RKO (cell line): ENCODE results near the gene LPCAT2.

Experiments
- DNase-seq: peaks from one replicate; pipeline ENCODE4 v3.0.0-alpha.2; 2016; ENCODE audit warnings: low spot score

LPCAT2 gene, protein sequence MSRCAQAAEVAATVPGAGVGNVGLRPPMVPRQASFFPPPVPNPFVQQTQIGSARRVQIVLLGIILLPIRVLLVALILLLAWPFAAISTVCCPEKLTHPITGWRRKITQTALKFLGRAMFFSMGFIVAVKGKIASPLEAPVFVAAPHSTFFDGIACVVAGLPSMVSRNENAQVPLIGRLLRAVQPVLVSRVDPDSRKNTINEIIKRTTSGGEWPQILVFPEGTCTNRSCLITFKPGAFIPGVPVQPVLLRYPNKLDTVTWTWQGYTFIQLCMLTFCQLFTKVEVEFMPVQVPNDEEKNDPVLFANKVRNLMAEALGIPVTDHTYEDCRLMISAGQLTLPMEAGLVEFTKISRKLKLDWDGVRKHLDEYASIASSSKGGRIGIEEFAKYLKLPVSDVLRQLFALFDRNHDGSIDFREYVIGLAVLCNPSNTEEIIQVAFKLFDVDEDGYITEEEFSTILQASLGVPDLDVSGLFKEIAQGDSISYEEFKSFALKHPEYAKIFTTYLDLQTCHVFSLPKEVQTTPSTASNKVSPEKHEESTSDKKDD

DNA sequence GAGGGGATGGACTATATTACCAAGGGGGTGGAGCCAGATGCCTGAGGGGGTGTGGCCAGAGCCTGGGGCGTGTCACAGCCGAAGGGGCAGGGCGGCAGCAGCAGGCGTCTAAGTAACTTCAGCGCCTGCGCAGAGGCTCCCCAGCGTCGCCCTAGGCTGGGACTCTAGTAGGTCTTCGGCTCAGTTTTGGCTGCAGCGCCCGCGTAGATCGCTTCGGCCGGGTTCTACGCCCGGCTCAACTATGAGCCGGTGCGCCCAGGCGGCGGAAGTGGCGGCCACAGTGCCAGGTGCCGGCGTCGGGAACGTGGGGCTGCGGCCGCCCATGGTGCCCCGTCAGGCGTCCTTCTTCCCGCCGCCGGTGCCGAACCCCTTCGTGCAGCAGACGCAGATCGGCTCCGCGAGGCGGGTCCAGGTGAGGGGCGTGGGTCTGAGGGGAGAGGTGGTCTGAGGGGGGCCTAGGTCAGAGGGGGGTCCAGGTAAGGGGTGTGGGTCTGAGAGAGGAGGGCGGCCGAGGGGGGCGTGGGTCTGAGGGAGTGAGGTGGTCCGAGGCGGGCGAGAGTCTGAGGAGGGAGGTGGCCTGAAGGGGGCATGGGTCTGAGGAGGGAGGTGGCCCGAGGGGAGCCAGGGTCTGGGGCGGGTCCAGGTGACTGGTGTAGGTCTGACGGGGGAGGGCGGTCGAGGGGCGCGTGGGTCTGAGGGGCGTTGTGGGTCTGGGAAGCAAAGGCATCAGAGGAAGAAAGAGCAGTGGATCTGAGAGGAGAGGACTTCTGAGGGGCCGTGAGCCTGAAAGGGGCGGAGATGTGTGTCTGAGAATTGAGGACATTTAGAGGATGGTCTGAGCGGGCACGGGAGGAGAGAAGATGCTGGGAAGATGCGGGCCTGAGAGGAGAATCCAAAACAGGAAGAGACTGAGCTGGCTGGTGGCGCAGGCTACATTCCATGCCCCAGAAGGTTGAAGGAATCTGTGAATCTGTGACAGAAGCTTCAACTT is at the start of gene LPCAT2:
LPCAT2 (plus strand) TSS at position 132 of the 991 bp plus-strand sequence; CDS start at position 242, 110 bp downstream.
- DNase-seq = peak; percentile 87

DNA sequence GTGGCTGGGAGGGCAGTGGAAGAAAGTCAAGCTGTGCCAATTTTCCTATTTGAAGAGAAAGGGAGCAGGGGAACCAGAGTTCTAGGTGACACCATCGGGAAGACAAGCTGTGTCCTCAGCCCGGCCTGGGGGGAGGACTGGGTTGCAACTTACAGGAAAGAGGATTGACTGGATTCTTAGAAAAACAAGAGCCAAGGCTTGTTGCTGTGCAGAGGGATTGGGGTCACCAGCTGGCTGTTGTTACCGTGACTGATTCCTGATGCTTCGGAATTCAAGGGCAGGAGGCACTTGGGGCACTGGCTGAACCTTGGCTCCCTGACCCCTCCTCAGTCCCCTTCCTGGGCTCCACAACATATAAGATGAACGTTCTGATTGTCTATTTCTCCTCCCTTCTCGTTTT is 46.6 kb upstream of the LPCAT2 start:
- no peak for DNase-seq

DNA sequence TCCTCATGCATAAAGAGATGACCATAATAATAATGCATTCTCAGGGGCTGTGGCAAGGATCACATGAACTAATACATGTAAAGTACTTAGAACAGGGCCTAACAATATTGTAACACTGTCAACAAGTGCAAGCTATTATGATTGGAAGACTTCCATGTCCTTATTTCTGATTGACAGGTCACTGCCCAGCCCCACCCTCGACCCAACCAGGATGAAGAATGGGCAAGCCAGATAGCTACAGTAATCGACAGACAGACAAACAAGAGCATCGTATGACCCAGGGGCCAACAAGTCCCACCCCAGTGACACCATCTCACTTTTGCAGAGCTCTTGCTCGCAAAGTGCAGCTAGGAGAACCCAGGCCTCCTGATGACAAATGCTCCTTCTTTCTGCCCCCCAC is 44.5 kb upstream of the LPCAT2 start:
- DNase-seq = no peak

DNA sequence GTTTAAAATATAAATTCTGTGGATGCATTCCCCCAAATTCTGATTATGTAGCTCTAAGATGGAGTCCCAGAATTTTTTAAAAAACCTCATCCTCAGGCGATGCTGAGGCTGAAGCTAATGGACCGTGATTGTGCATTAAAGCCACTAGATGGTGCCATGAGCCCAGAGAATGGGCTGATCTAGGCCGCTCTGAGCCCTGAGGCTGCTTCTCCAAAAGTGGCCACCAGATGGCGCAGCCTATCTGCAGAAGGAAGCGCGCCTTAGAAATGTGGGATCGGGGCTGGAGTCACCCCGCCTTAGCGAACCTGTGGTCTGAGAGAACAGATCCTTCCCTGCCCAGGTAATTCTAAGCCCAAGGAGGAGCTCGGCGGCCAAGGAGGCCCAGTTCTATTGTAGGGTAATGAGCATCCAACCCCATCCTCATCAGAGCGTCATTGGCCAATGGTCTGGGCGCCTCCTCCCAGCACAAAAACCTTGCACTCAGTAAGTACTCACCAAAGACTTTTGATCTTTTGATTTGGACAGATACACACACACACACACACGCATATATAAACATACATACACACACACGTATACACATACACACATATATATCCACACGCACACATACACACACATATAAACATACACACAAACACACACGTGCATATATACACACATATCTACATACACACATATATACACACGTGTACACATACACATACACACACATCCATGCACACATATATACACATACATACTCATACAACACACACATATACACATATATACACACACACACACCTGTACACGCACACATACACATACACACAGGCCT is 43.6 kb upstream of the LPCAT2 start:
- peak; percentile 78 for DNase-seq

DNA sequence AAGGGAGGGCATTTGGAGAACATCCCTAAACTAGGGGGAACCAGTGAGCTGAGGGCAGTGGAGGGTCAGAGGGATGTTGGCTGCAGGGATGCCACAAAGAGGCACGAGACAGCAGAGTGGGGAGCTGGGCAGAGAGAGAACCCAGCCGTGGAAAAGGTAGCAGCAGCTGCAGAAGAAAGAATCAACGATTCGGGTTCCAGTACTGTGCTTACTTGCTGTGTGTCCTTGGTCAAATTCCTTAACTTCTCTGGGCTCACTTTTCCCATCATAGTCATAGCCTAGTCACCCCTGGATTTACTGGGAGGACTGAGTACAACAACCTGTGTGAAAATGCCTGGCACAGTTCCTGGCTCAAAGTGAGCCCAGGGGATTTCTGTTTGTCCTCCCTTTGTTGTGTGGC is 42.7 kb upstream of the LPCAT2 start:
- no peak for DNase-seq

DNA sequence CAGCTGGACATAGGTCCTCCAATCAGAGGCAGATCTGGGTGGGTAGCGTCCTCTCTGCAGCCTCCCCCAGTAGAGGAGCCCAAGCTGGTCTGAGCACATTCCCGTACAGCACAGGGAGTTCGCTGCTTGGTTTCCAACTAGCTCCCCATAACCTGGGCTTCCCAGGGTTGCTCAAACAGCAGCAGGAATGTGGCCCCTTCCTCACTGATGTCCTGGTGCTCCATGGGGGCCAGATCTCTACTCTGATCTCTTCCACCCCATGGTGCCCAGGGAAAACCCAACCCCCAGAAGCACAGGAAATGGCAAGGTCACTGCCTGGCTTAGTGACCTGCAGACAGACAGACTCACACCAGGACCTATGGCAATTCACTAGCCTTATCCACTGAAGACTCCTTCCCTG is 41.0 kb upstream of the LPCAT2 start:
- no peak for DNase-seq

DNA sequence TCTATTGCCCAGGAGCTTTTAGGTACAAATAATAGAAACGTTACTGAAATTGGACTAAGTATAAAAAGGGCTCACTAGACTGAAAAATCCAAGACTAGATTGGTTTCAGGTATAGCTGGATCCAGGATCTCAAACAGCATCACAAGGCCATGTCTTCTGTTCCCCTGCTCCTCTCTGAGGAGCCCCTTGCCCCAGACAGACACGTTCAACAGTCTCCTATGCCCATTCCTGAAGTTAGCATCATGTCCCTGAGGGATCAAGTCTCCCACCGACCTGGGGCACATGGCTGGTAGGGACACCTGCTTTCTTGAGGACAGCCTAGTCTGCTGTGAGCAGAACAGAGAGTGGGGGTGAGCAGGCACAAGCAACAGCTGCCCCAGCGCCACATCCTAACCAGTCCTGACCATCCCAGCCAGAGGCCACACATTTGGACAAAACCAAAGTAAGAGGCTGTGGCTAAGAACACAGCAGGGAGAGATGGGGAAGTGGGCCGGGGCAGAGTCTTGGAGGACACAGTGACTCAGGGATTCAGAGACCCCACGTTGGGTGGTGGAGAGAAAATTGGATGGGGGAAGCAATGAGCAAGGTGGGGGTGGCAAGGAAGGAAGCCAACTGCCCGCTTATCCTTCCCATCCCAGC is 40.4 kb upstream of the LPCAT2 start:
- no peak for DNase-seq

DNA sequence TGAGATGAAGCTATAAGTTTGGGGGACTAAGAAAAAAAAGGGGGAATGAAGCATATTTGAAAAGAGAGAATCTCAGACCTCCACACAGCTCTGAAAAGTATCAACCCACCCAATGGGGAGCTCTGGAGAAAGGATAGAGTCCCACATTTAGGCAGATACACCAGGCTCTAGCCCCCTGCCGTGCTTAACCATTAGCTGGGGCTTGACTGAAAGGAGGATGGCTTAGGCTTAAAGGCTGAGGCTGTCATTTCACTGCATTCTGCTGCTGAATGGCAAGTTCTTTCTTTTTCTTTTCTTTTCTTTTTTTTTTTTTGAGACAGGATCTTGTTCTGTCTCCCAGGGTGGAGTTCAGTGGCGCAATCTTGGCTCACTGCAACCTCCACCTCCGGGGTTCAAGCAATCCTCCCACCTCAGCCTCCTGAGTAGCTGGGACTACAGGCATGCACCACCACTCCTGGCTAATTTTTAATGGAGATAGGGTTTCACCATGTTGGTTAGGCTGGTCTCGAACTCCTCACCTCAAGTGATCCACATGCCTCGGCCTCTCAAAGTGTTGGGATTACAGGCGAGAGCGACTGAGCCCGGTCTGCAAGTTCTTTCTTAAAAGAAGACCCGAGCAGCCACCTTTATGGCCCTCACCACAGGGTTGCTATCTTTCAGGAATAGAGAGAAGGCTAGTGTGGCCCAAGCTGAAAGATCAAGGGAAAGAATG is 38.9 kb upstream of the LPCAT2 start:
- no peak for DNase-seq

DNA sequence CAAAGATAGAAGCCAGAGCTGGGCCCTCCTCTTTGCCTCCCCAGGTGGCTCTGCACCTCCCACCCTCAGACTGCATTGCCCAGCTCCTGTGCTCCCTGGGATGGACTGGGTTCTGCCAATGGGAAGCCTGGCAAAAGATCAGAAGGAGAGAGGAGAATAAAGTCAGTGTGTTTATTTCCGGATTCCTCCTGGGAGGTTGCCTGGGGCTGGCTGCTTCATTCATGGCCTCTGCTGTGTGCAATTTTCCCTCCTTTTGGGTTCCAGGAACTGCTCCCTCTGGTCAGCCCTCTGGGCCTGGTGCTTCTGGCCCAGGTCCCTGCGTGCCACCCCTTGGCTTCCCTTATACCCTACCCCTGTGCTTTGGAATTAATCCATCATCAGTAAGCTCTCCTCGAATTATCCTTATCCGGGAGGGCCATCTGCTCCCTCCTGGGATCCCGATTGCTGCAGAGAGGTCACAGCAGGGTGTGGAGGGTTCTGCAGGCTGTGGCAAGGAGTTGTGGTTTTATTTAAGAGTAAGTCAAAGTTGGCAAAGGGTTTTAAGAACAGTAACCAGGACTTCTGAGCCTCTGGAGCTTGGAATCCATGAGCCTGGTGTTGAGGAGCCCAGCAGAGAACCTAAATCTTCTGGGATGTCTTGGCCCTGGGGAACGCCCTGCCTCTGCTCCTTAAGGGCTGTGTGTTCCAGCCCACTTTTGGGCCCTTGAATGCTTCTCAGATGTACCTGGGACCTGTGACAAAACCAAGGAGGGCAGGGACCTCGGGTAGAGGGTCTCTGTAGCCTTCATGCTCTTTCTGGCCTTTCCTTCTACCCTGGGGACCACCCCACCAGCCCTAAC is 38.1 kb upstream of the LPCAT2 start:
- no peak for DNase-seq

DNA sequence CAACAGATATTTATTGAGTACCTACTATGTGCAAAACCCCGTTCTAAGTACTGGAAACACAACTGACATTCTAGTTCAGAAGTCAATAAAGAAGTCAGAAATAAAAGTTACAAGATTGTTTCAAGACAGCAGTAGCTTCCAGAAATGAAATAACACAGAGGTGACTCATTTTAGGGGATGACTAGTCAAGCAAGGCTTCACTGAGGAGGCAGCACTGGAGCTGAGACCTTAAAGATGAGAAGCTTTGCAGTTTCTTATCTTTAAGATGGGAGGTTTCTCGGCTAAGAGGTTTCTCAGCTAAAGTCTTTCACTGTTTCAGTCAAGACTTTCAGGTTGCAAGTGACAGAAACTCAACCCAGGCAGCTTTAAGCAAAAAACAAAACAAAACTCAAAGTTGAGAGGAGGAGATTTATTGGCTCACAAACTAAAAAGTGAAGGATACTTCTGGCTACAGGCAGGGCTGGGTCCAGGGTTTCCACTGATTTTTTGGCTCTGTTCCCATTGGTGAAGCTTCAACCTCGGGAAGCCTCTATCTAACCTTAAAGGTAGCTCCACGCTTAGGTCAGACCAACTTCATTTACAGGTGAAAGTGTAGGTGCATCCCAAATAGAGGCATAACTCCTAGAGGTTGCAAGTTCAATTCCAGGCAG is 37.3 kb upstream of the LPCAT2 start:
- peak; percentile 61 for DNase-seq

DNA sequence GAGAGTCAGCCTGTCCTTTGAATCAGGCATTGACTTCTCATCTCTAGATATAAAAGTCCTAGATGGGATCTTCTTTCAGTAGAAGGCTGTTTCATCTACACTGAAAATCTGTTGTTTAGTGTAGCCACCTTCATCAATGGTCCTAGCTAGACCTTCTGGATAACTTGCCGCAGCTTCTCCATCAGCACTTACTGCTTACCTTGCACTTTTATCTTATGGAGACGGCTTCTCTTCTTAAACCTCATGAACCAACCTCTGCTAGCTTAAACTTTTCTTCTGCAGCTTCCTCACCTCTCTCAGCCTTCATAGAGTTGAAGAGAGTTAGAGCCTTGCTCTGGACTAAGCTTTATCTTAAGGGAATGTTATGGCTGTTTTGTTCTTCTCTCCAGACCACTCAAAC is 35.3 kb upstream of the LPCAT2 start:
- no peak for DNase-seq

DNA sequence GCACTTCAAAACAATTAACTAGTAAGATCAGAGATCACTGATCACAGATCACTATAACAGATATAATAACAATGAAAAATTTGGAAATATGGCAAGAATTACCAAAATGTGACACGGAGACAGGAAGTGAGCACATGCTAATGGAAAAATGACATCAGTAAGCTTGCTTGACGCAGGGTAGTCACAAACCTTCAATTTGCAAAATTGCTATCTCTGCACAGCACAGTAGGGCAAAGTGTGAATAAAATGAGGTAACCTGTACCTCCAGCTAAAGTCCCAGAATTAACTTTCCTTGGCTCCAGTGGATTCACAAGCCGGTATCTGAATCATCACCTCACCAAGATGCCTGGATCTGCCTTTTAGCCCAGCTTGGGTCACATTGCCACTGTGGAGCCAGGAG is 34.1 kb upstream of the LPCAT2 start:
- DNase-seq = no peak

DNA sequence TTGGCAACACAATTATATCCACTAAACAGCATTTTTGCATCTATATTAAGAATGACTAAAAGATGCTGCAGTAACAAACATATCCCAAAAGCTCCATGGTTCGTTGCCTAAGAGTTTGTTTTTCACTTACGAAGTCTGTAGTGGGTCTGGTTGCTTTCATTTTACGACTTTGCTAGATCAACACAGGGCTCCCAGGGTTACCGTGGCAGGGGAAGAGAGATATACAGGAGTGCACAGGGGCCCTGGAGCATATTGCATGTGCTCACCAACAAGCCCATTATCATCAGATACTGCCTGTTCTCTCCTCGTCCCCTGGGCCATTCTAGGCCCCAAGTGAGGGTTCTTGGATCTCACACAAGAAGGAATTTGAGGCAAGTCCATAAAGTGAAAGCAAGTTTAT is 33.0 kb upstream of the LPCAT2 start:
- DNase-seq = no peak

DNA sequence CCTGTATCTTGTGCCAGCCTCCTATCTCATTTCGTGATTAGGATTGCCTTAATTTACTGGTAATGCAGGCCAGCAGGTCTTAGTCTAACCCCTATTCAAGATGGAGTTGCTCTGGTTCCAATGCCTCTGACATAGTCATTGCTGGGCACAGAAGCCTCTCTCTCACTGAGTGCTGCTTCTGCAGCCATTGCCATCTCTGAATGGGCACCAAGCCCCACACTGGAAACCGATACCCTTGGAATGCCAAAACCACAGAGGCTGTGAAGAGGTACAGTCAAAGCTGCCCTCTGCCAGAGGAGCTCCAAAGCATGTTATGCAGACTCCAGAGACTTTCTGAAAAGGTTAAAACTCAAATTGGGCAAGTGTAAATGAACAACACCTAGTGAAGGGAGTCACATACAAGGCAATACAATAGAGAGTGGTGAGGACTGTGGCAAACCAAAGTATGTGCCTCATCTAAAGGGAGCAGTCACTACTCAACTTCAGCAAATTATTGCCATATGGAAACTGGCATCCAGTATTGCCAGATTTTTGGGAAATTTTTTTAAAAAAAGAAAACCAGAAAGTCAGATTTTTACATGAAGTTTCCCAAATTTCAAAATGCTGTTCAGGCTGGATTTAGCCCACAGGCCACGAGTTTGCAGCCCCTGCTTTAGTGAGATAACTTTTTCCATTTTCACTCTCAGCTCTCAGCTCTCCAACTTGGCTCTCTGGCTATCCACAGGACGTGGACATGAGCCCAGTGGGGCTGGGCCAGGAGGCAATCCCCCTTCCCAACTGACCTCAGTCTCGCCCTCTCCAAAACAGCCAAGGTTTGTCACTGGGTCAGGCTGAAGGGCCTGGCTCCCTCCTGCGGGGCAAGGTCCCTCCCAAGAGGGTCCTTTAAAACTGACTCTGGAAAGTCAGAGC is 32.0 kb upstream of the LPCAT2 start:
- DNase-seq = no peak

DNA sequence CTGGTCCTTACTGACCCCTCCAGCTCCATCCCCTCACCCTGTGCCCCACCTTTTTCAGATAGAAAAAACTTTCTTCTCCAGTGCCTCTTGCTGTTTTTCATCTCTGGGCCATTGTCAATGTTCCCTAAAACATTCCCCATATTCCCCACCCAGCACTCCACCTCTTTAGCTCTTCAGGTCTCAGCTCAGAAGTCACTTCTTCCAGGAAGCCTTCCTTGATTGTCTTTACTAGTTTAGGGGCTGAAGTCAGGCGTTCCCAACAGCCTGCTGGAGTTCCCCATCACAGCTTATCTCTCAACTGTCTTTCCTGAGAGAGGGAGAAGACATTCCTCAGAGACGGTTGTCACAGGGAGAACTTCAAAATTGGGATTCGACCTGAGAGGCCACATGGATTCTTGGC is 31.1 kb upstream of the LPCAT2 start:
- no peak for DNase-seq

DNA sequence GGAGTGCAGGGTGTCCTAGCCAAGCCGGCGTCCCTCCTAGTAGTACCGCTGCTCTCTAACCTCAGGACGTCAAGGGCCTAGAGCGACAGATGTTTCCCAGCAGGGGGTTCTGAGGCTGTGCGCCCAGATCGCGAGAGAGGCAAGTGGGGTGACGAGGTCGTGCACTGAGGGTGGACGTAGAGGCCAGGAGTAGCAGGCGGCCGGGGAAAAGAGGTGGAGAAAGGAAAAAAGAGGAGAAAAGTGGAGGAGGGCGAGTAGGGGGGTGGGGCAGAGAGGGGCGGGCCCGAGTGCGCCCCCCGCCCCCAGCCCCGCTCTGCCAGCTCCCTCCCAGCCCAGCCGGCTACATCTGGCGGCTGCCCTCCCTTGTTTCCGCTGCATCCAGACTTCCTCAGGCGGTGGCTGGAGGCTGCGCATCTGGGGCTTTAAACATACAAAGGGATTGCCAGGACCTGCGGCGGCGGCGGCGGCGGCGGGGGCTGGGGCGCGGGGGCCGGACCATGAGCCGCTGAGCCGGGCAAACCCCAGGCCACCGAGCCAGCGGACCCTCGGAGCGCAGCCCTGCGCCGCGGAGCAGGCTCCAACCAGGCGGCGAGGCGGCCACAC is 29.9 kb upstream of the LPCAT2 start, which contains the start of gene MMP2:
MMP2 (plus strand) TSS at position 372 of the 603 bp plus-strand sequence. CDS start 282 bp downstream, outside the sequence.
- DNase-seq = no peak

DNA sequence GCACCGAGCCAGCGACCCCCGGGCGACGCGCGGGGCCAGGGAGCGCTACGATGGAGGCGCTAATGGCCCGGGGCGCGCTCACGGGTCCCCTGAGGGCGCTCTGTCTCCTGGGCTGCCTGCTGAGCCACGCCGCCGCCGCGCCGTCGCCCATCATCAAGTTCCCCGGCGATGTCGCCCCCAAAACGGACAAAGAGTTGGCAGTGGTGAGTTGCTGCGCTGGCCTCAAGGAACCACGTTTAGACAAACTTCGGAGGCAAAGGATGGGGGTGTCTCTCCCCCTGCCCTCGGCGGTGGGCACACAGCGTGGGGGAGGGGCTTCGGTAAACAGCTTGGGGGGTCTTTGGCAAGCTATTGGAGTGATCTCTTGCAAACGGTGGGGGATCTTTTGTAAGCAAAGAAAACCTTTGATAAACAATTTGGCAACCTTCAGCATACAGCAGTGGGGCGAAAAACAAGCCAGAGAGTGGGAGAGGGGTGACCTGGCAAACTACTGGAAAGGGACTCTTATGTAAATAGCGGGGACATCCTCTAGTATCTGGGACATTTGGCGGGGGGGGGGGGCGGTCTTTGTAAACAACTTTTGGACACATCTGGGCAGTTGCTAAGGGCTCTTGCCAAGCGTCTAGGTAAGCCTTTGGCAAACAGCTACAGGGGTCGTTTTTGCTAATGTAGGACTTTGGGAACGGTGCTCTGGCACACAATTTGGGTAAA is 29.3 kb upstream of the LPCAT2 start:
- DNase-seq = no peak
